KBM-7 (cell line): ENCODE results near the gene BACH2.

ENCODE experiments used
- DNase-seq: peaks from one replicate; pipeline ENCODE4 v3.0.0-alpha.2; 2015
- in situ Hi-C: fragments of 300-500 bp; cut with MboI; formaldehyde crosslinking; loops from 2 replicates; pipeline ENCODE4 v1.14.3; 2020; ENCODE audit warnings: low sequenced_read_pairs, low pct_unique_long_range_greater_than_20kb, mixed read lengths

BACH2 gene

DNA sequence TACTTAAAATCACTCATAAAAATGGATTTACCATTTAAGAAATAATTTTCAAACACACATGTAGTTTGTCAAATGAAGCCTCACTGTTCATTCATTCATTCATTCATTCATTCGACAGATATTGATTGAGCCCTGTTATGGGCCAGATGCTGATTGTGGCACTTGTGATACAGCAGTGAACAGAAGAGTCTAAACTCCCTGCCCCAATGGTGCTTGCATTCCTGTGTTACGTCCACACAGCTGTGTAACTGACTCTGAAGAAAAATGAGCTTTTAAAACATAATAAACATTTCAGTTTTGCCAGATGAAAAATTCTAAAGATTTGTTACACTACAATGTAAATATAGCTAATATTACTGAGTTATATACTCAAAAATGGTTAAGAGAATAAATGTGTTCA, 46.2 kb downstream of the BACH2 start:
- no peak for DNase-seq
- in situ Hi-C loops, result no loop called here

DNA sequence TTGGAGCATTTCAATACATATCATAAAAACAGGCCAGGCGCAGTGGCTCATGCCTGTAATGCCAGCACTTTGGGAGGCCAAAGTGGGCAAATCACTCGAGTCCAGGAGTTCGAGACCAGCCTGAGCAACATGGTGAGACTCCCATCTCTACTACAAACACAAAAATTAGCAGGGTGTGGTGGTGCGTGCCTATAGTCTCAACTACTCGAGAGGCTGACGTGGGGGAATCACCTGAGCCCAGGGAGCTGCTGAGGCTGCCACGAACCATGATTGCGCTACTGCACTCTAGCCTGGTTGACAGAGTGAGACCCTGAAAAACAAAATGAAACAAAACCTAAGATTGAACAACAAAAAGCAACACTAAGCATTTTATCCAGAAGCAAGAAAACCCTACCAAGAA, 47.2 kb downstream of the BACH2 start:
- in situ Hi-C loops, result no loop called here
- DNase-seq, result no peak

DNA sequence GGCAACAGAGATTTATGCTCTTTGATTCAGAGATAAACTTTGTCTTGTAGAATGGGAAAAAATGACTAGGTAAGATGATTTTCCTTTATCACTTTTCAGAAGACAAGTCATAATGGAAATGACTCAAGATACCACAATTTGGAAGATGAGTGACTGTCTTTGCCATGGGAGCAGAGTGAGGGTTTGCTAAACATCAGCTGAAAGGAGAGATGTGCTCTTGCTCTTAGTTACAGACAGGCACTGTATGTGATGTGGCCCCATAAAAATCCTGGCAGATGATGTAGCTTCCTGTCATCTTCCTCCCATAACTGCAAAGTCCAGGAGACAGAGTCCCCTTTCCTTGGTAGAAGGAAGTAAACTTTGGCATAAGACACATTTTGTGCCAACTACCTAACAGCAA, 47.6 kb downstream of the BACH2 start:
- no peak for DNase-seq
- in situ Hi-C loops, result no loop called here

DNA sequence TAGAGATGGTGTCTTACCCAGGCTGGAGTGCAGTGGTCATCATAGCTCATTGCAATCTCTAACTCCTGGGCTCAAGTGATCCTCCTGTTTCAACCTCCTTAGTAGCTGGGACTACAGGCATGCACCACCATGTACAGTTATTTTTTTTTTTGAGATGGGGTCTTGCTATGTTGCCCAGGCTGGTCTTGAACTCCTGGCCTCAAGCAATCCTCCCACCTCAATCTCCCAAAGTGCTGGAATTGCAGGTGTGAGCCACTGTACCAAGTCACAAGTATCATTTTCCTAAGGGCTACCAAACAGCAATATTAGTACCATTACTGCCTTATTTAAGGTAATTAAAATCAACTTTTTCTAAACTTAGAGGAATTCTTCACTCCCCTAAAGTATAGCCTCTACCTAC, 49.4 kb downstream of the BACH2 start:
- in situ Hi-C loops, result no loop called here
- no peak for DNase-seq

DNA sequence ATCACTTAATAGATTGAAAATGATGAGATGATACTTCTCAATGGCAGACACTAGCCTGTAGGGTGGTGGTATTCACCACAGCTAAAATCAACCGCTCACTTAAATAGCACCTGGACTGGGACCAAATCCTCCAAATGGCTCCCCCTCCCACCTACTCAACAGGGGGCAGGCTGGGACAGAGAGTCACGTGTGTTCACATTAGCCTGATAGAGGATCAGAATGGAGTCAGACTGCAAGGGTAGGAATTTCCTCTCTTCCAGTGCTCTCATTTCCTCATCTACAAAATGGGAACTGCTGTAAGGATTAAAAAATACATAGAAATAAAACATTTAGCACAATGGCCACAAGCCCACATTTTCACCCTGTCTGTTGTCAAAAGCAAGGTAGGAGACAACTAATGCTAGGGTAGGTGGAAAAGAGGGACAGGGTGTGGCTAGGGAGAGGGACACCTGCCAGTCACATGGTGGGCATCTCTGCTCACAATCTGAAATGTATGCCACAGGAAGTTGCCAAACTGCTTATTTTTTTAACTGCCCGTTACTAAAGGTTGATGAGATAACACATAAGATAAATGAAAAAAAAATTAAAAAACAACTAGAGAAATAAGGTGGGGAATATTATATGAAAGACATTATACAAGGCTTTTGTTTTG, 55.3 kb downstream of the BACH2 start:
- DNase-seq, result no peak
- in situ Hi-C loops, result no loop called here

DNA sequence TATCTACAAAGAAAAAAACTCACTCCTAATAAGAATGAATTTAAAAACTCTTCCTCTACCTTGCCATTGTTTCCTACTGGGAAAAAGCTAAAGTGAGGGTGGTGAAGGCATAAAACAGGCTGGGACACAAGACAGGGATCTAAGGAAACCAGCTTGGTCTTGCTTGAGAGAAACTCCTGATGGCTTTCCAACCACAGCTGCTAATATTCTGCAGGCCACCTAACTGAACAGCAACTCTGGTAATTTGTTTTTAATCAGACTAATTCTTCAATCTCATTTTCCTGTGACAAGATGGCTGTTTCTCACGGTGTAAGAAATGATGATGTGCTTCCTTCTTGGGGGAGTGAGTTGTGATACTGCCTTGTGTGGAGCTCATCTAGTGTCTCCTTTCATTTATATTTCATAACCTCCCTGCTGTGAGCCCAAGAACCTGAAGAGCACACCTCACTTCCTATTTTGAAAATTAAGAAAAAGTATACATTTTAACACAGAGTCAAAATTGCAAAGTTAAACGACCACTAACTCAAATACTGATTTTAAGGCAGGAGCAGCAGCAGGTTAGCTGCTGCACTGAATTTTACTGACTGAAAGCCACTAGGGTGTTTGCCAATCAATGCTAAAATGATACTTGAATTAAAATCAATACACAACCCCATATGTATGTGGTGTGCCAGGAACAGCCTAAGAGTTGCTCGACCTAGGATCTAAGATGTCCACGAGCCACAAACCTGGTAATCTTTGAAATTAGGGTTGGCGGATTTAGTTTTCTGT, 58.0 kb downstream of the BACH2 start:
- in situ Hi-C loops, result no loop called here
- no peak for DNase-seq

DNA sequence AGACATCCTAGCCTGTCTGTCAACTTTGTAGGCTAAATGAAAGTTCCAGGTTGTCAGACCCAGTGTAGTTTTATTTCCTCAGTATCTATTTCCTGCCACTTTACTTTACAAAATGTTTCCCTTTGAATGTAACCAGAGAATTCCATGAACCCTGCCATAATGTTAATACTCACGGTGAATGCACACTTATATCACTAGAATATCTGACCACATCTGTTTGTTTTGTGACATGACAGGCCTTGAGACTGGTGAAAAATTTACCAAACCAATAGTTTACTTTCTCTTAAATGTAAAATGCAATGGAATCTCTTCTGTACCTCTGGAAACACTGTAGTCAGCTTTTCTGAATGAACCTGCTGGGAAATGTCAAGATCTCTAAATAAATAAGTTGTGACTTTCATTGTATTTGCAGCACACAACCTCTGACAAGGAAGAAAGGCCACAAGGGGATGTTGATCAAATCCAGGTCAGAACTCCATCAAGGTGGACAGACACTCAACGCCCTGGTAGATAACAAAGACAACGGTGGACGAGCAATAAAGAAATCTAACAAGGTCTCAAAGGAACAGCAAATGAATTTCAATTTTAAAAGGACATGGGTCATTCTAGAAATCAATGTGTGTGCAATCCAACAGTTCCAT, 59.2 kb downstream of the BACH2 start:
- no peak for DNase-seq
- in situ Hi-C loops, result no loop called here

DNA sequence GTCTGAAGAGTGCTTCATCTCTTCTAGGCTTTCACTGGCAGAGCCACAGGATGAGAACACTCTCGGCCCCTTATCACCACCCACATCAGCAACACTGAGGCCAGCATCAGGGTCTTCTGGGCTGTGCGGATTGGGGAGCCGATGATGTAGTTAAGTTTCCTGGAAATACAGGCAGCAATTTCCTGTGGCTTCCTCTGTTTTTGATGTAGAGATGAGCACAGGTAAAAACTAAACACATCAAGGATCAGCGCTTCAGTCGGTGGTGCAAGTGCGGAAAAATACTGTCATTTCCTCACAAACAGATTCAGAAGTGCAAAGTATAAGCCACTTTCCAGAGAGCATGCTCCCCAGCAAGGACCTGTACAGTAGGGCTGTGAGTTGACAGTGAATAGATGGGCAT, 62.6 kb downstream of the BACH2 start:
- in situ Hi-C loops, result no loop called here
- DNase-seq, result no peak

DNA sequence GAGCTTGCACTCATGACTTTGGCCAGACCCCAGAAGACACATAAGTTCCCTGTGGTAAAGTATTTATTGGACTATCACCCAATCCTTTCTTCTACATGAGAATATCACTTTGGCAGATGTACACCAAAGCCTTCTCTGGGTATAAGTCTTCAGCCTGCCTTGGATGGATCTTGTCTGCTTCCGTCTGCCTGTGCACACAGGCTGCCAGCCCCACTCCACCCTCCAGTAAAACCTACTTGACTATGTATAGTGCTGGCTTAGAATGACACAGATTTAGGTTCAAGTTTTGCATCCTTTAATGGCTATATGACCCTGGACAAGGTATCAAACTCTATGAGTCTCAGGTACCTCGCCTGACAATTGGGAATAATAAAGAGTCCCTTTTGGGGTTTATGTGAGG, 63.4 kb downstream of the BACH2 start:
- in situ Hi-C loops, result no loop called here
- DNase-seq, result no peak

DNA sequence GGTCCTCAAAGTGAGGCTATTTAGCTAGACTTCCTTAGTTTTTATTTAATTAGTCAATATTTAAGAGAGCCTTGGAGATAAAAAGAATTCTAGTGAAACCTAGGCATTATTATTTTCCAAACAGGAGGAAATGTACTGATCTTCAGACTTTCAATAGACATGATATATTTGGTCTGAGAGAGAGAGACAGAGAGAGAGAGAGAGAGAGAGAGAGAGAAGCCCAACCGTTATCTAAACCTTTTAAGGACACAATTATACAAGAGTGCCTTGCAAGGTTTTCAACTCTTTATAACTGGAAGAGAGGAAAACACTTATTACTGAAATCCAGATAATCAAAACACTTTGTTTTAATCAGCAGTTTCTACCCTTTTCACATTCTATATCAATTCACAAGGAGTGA, 64.8 kb downstream of the BACH2 start:
- in situ Hi-C loops, result no loop called here
- no peak for DNase-seq

DNA sequence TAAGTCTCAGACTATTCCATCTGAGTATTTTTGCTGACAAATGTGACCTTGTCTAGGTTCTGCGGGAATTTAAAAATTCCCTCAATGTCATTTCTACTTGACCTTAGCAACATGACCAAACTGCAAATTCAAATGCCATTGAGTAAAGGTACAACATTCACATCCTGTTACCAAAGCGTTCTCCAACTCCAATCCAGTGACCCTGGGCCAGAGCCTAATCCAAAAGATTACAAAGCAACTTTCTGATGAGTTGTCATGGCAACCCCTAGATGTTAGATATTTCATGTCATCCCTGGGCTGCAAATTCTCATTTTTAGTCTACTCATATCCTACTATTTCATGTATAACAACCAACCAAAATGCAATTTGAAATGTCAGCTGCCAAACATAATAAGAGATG, 65.3 kb downstream of the BACH2 start:
- in situ Hi-C loops, result no loop called here
- DNase-seq, result no peak

DNA sequence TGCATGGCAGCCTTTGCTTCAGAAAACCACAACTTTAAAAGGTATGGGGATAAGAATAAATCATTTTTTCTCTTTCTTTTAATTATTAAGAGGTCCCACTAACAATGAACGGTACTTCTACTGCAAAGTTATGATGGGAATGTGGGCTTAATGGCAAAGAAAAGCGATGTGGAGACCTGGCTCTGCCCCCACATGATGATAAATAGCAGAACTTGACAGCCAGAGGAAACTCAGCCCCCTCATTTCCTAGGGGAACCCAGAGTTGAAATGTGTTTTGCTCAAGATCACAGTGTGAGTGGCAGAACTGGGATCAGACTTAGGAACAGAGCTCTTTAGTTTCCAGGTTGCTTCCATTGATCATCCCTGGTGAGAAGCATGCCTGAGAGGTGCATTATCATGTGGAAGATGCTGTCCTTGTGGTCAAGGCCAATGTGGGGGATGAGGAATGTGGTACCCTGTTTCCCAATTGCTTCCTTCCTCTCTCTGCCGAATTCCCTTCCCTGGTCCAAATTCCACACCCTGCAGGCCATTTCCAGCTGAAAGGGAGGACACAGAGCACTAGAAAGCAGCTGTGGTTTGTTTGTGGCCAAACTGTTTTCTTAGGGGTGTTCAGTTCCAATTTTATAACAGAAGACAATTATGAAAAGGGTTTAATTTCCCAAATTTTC, 66.0 kb downstream of the BACH2 start:
- in situ Hi-C loops, result no loop called here
- DNase-seq, result no peak

DNA sequence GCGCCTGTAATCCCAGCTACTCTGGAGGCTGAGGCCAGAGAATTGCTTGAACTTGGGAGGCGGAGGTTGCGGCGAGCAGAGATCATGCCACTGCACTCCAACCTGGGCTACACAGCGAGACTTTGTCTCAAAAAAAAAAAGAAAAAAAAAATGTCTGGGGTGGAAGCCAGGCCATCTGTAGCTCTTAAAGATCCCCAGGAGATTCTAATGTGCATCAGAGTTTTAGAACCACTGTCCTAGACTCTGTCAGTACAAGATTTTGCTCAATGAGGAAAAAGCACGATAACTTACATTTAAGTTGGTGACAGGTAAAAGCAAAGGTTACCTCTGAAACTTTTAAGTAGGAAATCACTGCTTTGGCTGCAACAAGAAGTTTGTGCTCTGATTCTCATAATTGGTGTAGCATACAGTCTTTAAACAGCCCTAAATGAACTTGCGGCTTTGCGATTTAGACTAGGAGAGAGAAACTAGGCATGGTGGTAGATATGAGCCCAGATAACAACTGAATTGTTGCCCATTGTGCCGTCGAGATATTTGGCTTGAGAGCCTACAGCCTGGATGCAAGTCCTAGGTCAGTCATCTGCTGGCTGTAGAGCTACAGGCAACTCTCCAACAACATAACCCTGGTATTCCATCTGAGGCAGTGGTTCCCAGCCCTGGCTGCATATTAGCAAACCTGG, 67.2 kb downstream of the BACH2 start:
- in situ Hi-C loops, result no loop called here

DNA sequence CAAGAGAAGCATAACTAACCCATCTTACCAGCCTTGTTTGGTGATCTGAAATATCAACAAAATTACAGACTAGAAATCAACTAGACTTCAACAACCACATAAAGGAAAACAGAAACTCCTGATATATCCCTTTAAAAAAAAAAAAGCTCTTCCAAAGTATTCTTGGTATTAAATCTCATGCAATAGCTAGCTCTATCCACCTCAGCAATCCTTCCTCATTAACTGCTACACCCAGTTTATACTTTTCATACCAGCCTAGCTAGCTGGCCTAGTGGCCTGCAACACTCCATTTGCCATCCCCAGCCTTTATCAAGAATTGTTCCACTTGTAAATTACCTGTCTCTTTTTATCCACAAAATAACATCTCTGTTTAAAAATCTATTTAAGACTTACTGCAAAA, 69.0 kb downstream of the BACH2 start:
- in situ Hi-C loops, result no loop called here
- no peak for DNase-seq

More for the DNA sequence above, 67.2 kb downstream of the BACH2 start:
- DNase-seq, result no peak

DNA sequence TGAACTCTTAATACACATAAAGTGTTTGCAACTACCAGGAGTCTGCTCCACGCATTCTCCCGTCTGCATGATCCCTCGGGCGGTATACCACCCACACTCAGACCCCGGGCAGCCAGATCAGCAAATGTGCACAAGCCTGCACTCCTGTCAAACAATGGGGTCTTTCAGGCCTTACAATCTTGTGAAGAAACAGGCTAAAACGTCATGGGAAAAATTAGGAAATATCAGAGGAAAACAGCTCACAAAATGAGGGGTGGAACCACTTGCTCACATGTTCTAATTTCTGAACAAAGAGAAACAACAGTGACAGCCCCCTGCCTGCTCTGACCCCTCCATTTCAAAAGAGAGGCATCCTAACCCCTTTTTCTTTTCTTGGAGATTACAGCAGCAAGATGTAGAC, 69.4 kb downstream of the BACH2 start:
- in situ Hi-C loops, result no loop called here
- DNase-seq, result no peak

DNA sequence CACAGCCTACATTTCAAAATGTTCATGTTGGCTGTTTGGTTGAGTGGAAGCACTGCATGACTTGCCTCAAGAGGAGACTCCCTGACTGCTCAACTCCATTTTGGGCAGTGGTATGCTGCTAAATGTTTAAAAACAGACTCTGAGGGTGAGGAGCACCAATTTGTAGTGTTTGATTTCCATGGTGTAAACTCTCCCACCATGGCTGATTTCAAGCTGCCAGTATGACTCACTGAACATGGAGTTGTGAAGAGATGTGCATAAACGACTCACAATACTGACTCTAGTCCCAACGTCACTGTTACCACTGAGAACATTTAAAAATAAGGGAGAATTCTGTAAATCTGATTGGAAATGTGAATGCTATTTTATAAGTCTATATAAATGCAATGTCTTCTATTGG, 70.4 kb downstream of the BACH2 start:
- no peak for DNase-seq

DNA sequence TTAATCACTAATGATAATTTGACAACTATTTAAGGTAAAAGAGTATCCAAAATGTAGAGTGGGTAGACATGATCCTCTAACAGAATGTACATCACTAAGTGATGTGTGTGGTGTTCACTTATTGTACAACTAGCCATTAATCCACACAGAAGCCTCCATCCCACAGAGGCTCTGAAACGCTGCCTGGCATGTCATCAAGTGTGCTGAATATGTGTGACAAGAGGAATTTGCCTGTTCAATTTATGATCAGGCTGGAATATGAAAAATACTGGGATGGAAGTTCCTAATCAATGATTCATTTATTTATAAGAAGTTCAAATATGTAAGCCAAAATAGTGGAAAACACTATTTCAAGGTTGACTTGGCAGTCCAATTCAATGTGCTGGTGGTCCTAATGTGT, 72.4 kb downstream of the BACH2 start:
- in situ Hi-C loops, result no loop called here
- DNase-seq, result no peak

More for the DNA sequence above, 70.4 kb downstream of the BACH2 start:
- in situ Hi-C loops, result no loop called here

DNA sequence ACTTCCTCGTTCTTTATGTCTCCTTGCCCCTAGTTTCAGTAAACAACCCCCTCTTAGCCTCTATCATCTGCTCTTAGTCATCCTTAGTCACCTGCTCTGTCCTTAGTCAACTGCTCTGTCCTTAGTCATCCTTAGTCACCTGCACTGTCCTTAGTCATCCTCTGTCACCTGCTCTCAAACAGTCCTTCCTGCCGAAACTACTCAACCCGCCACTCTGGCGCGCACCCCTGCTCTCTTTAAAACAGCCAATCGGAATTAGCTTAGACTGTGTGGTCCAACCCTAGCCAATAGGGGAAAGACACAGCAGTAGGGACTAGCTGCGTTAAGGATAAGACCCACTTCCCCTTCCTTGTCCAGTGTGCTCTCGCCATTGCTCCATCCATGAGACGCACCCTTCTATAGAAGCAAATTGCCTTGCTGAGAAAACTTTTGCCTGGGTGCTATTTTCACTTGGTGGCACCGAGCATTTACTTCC, 73.9 kb downstream of the BACH2 start:
- in situ Hi-C loops, result no loop called here
- no peak for DNase-seq

DNA sequence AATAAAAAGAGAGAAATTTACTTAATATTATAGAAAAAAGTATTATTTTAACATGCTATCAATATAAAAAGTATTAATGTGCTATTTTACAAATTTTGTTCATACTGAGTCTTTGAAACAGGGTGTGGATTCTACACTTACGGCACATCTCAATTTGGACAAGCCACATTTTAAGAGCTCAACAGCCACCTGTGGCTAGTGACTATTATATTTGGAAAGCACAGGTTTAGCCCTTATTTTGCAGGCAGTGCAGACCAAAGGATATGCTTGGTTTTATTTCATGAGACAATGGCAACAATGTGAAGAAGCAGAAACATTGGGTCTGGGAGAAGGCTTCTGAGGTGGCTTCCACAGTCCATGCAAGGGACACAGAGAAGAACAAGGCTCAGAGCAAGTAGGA, 74.6 kb downstream of the BACH2 start:
- in situ Hi-C loops, result no loop called here

More for the DNA sequence above, 74.6 kb downstream of the BACH2 start:
- DNase-seq, result no peak
